ENCODE results near the gene MARS1.

DNA sequence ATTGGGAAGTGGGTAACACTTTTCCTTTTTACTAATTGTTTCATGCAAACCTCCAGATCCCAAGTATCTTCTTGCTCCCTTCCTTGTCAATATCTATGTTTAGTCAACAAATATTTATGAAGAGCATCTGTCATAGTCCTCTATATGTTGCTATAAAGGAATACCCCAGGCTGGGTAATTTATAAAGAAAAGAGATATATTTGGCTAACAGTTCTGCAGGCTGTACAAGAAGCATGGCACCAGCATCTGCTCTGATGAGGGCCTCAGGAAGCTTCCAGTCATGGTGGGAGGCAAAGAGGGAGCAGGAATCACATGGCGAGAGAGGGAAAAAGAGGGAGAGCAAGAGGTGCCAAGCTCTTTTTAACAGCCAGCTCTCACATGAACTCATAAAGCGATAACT, 66.6 kb downstream of the MARS1 start:
- TF ChIP-seq POLR2A (IDR thresholded peaks at IDR 0.05) (no peak), POLR2AphosphoS5 (IDR thresholded peaks at IDR 0.05; ENCODE audit: insufficient read depth in 1 of 2, low read depth in 1 of 2) (no peak), CTCF (IDR thresholded peaks at IDR 0.05) (no peak)

Data from vagina (tissue), 2 donors.